DOHH2 (cell line): Measurements from ENCODE around the gene ZNF48.

ENCODE experiments used
- H3F3A ChIP-seq: fragments of 200-600 bp; sonication (generic), shearing (Covaris generic); 2 replicates; pipeline ENCODE4 v1.6.0; 2016; ENCODE audit warnings: antibody characterized with exemption, mild to moderate bottlenecking; ENCODE audit not compliant: control insufficient read depth, insufficient read depth
- H3K27ac ChIP-seq: fragments of 200-600 bp; sonication (generic); 2 replicates; pipeline ENCODE4 v1.5.1; 2014; ENCODE audit warnings: low read depth, mild to moderate bottlenecking, low read length, moderate library complexity
- H3K27me3 ChIP-seq: fragments of 200-600 bp; sonication (generic); 2 replicates; pipeline ENCODE4 v1.6.1; 2014; ENCODE audit warnings: mild to moderate bottlenecking, low read length, mixed read lengths; ENCODE audit not compliant: control insufficient read depth
- H3K36me3 ChIP-seq: fragments of 200-600 bp; sonication (generic); 2 replicates; pipeline ENCODE4 v1.6.1; 2014; ENCODE audit warnings: mild to moderate bottlenecking, low read length, moderate library complexity, mixed read lengths; ENCODE audit not compliant: control insufficient read depth
- H3K4me1 ChIP-seq: fragments of 200-600 bp; sonication (generic); 2 replicates; pipeline ENCODE4 v1.6.1; 2014; ENCODE audit warnings: mild to moderate bottlenecking, low read length, mixed read lengths; ENCODE audit not compliant: control insufficient read depth
- H3K4me2 ChIP-seq: fragments of 200-600 bp; sonication (generic); 2 replicates; pipeline ENCODE4 v1.6.0; 2014; ENCODE audit warnings: mild to moderate bottlenecking, low read length, moderate library complexity
- H3K4me3 ChIP-seq: fragments of 200-600 bp; sonication (generic); 2 replicates; pipeline ENCODE4 v1.5.1; 2014; ENCODE audit warnings: mild to moderate bottlenecking, low read length, mixed read lengths
- H3K79me2 ChIP-seq: fragments of 200-600 bp; sonication (generic); 2 replicates; pipeline ENCODE4 v1.6.1; 2014; ENCODE audit warnings: mild to moderate bottlenecking, low read length, mixed read lengths; ENCODE audit not compliant: control insufficient read depth
- H3K9me2 ChIP-seq: fragments of 200-600 bp; sonication (generic); replicated peaks from 2 replicates; pipeline ENCODE4 v1.6.1; 2014; ENCODE audit warnings: mild to moderate bottlenecking, low read length, mixed read lengths; ENCODE audit not compliant: control insufficient read depth
- H3K9me3 ChIP-seq: fragments of 200-600 bp; sonication (generic); 2 replicates; pipeline ENCODE4 v1.6.1; 2014; ENCODE audit warnings: antibody characterized with exemption, low read length, mixed read lengths; ENCODE audit not compliant: control insufficient read depth, insufficient read depth
- H4K20me1 ChIP-seq: fragments of 200-600 bp; sonication (generic); 2 replicates; pipeline ENCODE4 v1.6.0; 2014; ENCODE audit warnings: low read depth, mild to moderate bottlenecking, antibody characterized with exemption, low read length, moderate library complexity; ENCODE audit not compliant: control insufficient read depth, insufficient read depth
- EZH2phosphoT487 ChIP-seq: fragments of 200-600 bp; sonication (generic); IDR thresholded peaks from 2 replicates; pipeline ENCODE4 v1.6.1; 2017; ENCODE audit warnings: borderline replicate concordance, mild to moderate bottlenecking, antibody characterized with exemption, low read length, moderate library complexity, mixed read lengths
- TF ChIP-seq, protein P1 (sequence below): fragments of 200-600 bp; sonication (generic); IDR thresholded peaks from one replicate; pipeline ENCODE4 v1.5.1; 2014; ENCODE audit warnings: antibody characterized with exemption, mild to moderate bottlenecking, low read depth, low read length; ENCODE audit not compliant: poor library complexity, severe bottlenecking

Gene ZNF48

DNA sequence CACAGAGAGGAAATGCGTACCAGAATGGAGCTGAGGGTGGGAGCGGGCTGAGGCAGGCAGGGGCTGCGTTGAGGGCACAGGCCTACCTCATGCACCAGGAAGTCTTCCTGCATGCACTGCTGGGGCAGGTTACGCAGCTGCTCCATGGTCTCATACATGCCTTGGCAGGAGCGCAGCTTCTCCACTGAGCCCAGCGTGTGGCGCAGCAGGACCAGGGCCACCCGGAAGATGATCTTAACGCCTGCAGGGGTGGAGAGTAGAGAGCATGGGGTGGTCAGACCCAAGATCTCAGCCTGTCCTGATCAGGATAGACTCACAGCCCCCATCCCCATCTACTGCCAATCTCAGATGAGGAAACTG lies 36.7 kb upstream of the ZNF48 start:
- Histone ChIP-seq H3K27me3 (no peaks in the 10 kb centered on the region), H3F3A (peaks cover 9% of the 10 kb centered on the region; the same call in 1 of the 2 replicates), H3K9me3 (no peaks in the 10 kb centered on the region), H3K36me3 (peaks cover 72% of the 10 kb centered on the region), H3K4me3 (no peak overlapping the region), H3K79me2 (peaks cover 76% of the 10 kb centered on the region), H4K20me1 (no peaks in the 10 kb centered on the region), H3K27ac (no peak overlapping the region), H3K4me2 (no peak overlapping the region), H3K4me1 (peaks cover 31% of the 10 kb centered on the region), H3K9me2 (no peaks in the 10 kb centered on the region)
- TF ChIP-seq EZH2phosphoT487, result no peak
- TF ChIP-seq, protein P1, sequence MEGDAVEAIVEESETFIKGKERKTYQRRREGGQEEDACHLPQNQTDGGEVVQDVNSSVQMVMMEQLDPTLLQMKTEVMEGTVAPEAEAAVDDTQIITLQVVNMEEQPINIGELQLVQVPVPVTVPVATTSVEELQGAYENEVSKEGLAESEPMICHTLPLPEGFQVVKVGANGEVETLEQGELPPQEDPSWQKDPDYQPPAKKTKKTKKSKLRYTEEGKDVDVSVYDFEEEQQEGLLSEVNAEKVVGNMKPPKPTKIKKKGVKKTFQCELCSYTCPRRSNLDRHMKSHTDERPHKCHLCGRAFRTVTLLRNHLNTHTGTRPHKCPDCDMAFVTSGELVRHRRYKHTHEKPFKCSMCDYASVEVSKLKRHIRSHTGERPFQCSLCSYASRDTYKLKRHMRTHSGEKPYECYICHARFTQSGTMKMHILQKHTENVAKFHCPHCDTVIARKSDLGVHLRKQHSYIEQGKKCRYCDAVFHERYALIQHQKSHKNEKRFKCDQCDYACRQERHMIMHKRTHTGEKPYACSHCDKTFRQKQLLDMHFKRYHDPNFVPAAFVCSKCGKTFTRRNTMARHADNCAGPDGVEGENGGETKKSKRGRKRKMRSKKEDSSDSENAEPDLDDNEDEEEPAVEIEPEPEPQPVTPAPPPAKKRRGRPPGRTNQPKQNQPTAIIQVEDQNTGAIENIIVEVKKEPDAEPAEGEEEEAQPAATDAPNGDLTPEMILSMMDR, result no peak

DNA sequence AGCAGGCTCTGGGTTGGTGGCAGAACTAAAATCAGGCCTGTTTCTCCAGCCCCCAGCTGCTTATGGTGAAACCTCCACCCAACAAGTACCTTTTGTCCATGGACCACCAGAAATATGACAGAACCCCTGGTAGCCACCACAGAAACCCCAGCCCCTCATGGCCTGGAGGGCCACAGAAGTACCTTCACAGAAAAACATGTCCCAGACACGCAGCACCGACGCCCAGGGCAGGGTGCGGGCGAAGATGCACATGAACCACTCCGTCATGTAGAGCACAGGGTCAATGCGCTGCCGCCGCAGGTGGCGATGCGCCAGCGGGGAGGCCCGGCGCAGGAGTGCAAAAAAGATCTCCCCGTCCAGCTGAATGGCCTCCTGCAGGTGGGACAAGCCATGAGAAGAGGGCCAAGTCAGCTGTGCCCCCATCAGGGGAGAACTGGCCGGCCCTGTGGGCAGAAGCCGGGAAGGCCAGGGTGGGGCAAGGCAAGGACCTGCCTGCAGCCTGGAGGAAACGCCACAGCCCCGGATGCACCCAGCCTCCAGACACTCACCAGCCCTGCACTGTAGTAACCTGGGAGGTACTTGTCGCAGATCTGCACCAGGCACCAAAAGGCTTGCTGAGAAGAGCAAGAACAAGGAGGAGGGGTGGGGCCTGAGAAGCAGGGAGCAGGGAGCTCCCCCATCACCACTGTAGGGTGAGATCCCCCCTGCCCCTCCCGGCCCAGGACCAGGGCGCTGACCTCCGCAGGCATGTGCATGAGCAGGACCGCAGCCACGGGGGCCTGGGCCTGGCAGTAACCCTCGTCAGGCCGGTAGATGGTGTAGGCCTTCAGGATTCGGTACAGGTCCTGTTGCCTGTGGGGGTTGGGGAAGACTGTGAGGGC lies 36.0 kb upstream of the ZNF48 start:
- Histone ChIP-seq H3F3A (peaks cover 10% of the 10 kb centered on the region; the same call in 1 of the 2 replicates), H3K4me3 (no peak overlapping the region), H3K4me2 (no peak overlapping the region), H3K4me1 (peaks cover 24% of the 10 kb centered on the region), H3K27me3 (no peaks in the 10 kb centered on the region), H4K20me1 (no peaks in the 10 kb centered on the region), H3K27ac (no peak overlapping the region), H3K79me2 (peaks cover 76% of the 10 kb centered on the region), H3K9me2 (no peaks in the 10 kb centered on the region), H3K9me3 (no peaks in the 10 kb centered on the region), H3K36me3 (peaks cover 69% of the 10 kb centered on the region)
- no peak for TF ChIP-seq EZH2phosphoT487
- TF ChIP-seq, protein P1, result no peak

DNA sequence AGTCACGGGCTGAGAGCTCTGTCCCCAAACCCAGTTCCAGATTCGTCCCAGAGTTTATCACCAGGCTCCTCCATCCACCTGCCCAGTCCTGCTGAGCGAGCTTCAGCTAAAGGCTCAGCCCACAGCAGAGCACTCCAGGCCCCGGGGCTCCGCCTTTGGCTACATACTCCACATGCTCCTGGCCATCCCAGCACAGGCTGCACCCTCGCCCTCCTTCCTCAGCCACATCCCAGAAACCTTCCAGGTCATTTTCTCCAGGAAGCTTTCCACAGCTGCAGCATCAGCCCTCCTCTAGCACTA lies 35.4 kb upstream of the ZNF48 start:
- Histone ChIP-seq H3F3A (peaks cover 10% of the 10 kb centered on the region; the same call in 1 of the 2 replicates), H3K27me3 (no peaks in the 10 kb centered on the region), H3K27ac (no peak overlapping the region), H3K4me3 (no peak overlapping the region), H3K4me2 (no peak overlapping the region), H3K36me3 (peaks cover 71% of the 10 kb centered on the region), H3K9me2 (no peaks in the 10 kb centered on the region), H3K4me1 (peaks cover 24% of the 10 kb centered on the region), H3K79me2 (peaks cover 76% of the 10 kb centered on the region), H4K20me1 (no peaks in the 10 kb centered on the region), H3K9me3 (no peaks in the 10 kb centered on the region)
- TF ChIP-seq, protein P1, result no peak
- no peak for TF ChIP-seq EZH2phosphoT487
